ENCODE results near the gene OR4D10. TPM values are rescaled to one million over a fixed set of nuclear protein-coding genes. Genes with fewer than 3 reads are reported as not detected.

The OR4D10 gene
- total and polyA plus RNA-seq, 2 of the 4 experiments (the other 2 are of a cell fraction): not detected

DNA sequence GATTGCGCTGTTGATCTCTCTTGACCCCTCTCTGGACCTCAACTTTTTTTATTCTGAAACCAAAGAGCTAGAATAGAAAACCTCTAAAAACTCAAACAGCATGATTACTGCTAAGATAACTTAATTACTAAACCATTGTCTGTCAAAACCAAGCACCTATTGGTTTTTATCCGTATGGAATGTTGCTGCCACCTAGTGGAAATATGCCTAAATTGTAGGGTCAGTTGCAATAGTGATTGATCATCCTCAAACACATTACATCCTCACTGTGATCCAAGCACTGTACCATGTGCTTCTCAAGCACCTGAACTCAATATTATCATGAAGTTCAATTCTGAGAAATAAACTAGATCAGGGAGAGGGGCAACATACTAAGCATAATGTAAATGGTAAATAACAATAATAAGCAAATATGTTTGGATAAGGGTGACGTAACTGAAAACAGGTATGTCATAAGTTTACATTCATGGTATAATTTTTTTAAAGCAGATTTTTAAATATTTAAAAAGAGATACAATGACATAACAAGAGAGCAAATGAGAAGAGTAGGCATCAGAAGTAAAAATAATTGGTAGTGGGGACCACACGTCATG lies 43.1 kb upstream of the OR4D10 start:
- TF ChIP-seq CEBPB (IDR thresholded peaks at IDR 0.05; ENCODE audit: low read depth, low read length) (peak; percentile 0; the same call in 1 of the 2 replicates), SMC3 (IDR thresholded peaks at IDR 0.05; ENCODE audit: low read depth, low read length) (peak; percentile 33), RAD21 (IDR thresholded peaks at IDR 0.05; ENCODE audit: low read length) (peak; percentile 65), RCOR1 (IDR thresholded peaks at IDR 0.05; ENCODE audit: insufficient replicate concordance, low read length) (no peak)
- TF ChIP-seq, protein P1, sequence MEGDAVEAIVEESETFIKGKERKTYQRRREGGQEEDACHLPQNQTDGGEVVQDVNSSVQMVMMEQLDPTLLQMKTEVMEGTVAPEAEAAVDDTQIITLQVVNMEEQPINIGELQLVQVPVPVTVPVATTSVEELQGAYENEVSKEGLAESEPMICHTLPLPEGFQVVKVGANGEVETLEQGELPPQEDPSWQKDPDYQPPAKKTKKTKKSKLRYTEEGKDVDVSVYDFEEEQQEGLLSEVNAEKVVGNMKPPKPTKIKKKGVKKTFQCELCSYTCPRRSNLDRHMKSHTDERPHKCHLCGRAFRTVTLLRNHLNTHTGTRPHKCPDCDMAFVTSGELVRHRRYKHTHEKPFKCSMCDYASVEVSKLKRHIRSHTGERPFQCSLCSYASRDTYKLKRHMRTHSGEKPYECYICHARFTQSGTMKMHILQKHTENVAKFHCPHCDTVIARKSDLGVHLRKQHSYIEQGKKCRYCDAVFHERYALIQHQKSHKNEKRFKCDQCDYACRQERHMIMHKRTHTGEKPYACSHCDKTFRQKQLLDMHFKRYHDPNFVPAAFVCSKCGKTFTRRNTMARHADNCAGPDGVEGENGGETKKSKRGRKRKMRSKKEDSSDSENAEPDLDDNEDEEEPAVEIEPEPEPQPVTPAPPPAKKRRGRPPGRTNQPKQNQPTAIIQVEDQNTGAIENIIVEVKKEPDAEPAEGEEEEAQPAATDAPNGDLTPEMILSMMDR (conservative IDR thresholded peaks at IDR 0.05; ENCODE audit: low read depth, low read length): peak; percentile 74
- Histone ChIP-seq H3K27me3 (ENCODE audit: control insufficient read depth, insufficient read depth, low read length) (no peaks in the 10 kb centered on the region; the same call in 1 of the 2 replicates), H3K79me1 (ENCODE audit: low read depth in 1 of 2, low read length in 2 of 2) (no peaks in the 10 kb centered on the region), H3K4me3 (ENCODE audit: insufficient read depth, low read depth, low read length) (no peak overlapping the region), H4K91ac (ENCODE audit: insufficient read depth, low read depth, low read length) (no peak overlapping the region), H3K9me1 (ENCODE audit: insufficient read depth, low read length) (no peaks in the 10 kb centered on the region), H3K9me3 (ENCODE audit: control insufficient read depth, insufficient read depth, low read length) (no peaks in the 10 kb centered on the region), H2AFZ (replicated peaks; ENCODE audit: low read length, poor library complexity) (no peak overlapping the region), H3K36me3 (ENCODE audit: control insufficient read depth, insufficient read depth, low read length) (no peaks in the 10 kb centered on the region), H2BK120ac (ENCODE audit: low read depth, low read length) (no peak overlapping the region), H2AK5ac (ENCODE audit: low read depth, low read length) (no peak overlapping the region), H3K27ac (ENCODE audit: insufficient read depth, low read length) (no peak overlapping the region), H4K5ac (ENCODE audit: low read depth, low read length) (no peak overlapping the region), H3K9ac (ENCODE audit: low read depth, low read length) (no peak overlapping the region), H3K4me1 (ENCODE audit: control insufficient read depth, insufficient read depth, low read length) (no peaks in the 10 kb centered on the region), H2AK9ac (replicated peaks; ENCODE audit: low read depth, low read length, poor library complexity) (no peak overlapping the region), H2BK5ac (ENCODE audit: low read depth, low read length, poor library complexity, severe bottlenecking) (no peak overlapping the region), H3K14ac (replicated peaks; ENCODE audit: low read depth, low read length) (no peak overlapping the region), H3K4ac (ENCODE audit: low read depth, low read length) (no peak overlapping the region), H2BK20ac (ENCODE audit: low read depth, low read length) (no peak overlapping the region), H3K18ac (ENCODE audit: low read depth, low read length) (no peak overlapping the region), H4K20me1 (ENCODE audit: insufficient read depth, low read length) (no peaks in the 10 kb centered on the region), H3K4me2 (ENCODE audit: low read depth, low read length) (no peak overlapping the region), H3K56ac (ENCODE audit: extremely low read depth, insufficient read depth, low read length) (no peak overlapping the region), H4K8ac (ENCODE audit: low read depth in 2 of 2, low read length in 2 of 2) (no peak overlapping the region), H2BK15ac (ENCODE audit: low read depth, low read length) (no peak overlapping the region), H3K23ac (ENCODE audit: low read depth, low read length) (no peak overlapping the region)
- dilution Hi-C loops (cut with HindIII; ENCODE audit: low sequenced_read_pairs, unreplicated experiment) (no loop called here), in situ Hi-C loops (cut with MboI; ENCODE audit: low sequenced_read_pairs) (loop anchor here (5.0 kb wide), 1 partner anchor 263 kb away; no protein-coding TSS in a partner anchor), intact Hi-C loops (cut with micrococcal nuclease) (loop anchor here (1.0 to 2.0 kb wide), 4 partner anchors 146 to 259 kb away; no protein-coding TSS in a partner anchor)
- peak; percentile 75 for ATAC-seq (ENCODE audit: low read depth)
- BruUV-seq (replicated peaks): no TSS peak
- ChIA-PET POLR2A (ENCODE audit: unreplicated experiment) (no interaction called here), CTCF (interaction anchor here (0.6 to 2.5 kb wide), 3 partner anchors 144 to 259 kb away, joined by 3 to 12 read pairs (median 3); partner anchors contain the start of gene DTX4)
- DNase-seq: peak; percentile 45
- WGBS, 2 experiments (ENCODE audit: extremely low coverage in 2 of 2, insufficient read length in 1 of 2): no CpG with 5 or more reads among the region's 4 CpGs
